ENCODE data around the gene TAF1A.

DNA sequence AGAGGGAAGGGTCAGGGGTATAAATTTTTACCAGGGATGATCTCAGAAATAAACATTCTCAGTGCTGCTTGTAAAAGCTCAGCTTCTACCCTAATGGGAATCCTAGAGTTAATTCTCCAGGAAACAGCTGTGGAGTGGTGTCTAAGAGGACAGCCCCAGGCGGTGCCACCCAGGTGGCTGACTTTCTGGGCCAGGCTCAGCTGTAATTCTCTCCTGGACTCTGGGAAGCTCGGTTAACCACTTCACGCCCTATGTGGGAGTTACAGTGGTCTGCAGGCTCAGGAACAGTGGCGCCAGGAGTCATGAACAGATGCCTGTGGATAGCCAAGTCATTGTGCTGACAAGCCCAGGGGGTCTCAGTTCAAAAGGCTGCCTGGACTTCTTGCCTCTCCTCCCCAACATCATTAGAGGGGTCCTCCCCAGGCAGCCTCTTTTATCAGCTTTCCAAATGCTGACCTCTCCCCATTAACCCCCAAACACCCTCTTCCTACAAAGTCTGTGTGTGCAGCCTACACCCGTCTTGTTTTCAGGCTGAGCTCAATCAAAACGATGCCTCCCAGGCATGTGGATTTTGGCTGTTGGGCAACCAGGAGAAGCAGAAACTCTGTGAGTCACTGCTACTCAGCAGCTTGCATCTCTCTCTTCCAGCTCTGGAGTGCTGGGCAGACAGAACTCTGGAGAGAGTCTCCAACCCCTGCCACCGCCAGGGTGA is 43.0 kb downstream of the TAF1A start:
- no peak for TF ChIP-seq POLR2A (IDR thresholded peaks at IDR 0.05)
- TF ChIP-seq, protein P1, sequence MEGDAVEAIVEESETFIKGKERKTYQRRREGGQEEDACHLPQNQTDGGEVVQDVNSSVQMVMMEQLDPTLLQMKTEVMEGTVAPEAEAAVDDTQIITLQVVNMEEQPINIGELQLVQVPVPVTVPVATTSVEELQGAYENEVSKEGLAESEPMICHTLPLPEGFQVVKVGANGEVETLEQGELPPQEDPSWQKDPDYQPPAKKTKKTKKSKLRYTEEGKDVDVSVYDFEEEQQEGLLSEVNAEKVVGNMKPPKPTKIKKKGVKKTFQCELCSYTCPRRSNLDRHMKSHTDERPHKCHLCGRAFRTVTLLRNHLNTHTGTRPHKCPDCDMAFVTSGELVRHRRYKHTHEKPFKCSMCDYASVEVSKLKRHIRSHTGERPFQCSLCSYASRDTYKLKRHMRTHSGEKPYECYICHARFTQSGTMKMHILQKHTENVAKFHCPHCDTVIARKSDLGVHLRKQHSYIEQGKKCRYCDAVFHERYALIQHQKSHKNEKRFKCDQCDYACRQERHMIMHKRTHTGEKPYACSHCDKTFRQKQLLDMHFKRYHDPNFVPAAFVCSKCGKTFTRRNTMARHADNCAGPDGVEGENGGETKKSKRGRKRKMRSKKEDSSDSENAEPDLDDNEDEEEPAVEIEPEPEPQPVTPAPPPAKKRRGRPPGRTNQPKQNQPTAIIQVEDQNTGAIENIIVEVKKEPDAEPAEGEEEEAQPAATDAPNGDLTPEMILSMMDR (IDR thresholded peaks at IDR 0.05): no peak
- TF ChIP-seq POLR2AphosphoS5 (IDR thresholded peaks at IDR 0.05): no peak
- no peak for TF ChIP-seq EP300 (IDR thresholded peaks at IDR 0.05)

Measured in gastroesophageal sphincter (tissue), 3 donors.